Measurements from ENCODE around the gene PYDC1.
"Not testable (repeated sequence)": the region's sequence is repeated elsewhere in the genome, so short reads cannot be mapped to it uniquely, and the experiment has no call there.

The PYDC1 gene

GRCh38 chr16:31177136-31177535 is 39.8 kb downstream of the PYDC1 start:
- no peak for DNase-seq

- not testable (repeated sequence) for DNase-seq
These were observed 46.9 kb downstream of the PYDC1 start for GRCh38 chr16:31170048-31170447.

- no peak for DNase-seq
These were observed 48.1 kb downstream of the PYDC1 start for GRCh38 chr16:31168848-31169247.

GRCh38 chr16:31167315-31167714 is 49.6 kb downstream of the PYDC1 start:
- no peak for DNase-seq
